ENCODE results near the gene GPC3.
"Not testable (repeated sequence)": the region's sequence is repeated elsewhere in the genome, so short reads cannot be mapped to it uniquely, and the experiment has no call there.

The GPC3 gene

DNA sequence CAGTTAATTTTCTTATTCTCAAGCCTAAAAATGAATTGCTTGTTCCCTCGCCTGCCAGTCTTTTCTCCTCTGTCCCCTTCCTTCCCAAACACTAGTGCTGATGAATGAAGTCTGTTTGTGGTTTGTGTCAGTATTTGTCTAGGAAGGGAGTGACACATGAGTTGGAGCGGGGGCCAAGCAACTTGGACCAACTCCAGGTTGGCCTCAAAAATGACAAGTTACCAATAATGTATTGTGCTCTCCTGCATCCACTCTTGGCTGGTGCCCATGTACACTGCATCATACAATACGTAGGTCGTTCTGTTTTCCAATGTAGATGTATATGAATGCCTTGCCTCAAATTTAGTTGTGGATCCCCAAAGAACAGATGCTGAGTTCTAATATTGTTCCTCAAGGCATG is 347.1 kb downstream of the GPC3 start:
- DNase-seq = no peak

DNA sequence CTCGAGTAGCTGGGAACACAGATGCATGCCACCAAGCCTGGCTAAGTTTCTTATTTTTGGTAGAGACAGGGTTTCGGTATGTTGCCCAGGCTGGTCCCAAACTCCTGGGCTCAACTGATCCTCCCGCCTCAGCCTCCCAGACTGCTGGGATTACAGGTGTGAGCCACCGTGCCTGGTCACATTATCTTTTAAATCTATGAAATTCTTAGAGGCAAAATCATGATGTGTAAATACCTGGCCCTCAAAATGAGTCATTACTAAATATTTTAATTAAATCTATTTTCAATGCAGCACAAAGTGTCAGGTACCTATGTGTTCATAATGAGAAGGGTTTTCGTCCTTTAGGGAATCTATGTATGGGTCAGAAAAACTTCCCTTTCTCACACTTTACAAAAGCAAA is 347.6 kb downstream of the GPC3 start:
- DNase-seq = no peak

DNA sequence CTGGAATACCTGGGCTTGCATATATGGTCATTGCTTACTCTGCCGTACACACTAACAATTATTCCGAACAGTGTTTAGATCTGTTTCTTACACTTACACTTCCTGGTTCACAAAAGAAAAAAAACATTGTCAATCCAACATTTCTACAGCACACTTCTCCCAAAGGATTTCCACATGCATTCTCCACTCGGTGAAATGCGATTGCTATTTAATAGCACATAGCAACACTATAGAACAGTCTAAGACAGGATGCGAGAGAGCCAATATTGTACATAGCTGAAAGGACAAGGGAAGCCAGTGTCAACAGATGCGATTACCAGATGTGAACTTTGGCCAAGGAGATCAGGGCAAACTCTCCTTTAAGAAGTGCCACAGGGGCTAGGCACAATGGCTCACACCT is 349.4 kb downstream of the GPC3 start:
- DNase-seq = no peak

DNA sequence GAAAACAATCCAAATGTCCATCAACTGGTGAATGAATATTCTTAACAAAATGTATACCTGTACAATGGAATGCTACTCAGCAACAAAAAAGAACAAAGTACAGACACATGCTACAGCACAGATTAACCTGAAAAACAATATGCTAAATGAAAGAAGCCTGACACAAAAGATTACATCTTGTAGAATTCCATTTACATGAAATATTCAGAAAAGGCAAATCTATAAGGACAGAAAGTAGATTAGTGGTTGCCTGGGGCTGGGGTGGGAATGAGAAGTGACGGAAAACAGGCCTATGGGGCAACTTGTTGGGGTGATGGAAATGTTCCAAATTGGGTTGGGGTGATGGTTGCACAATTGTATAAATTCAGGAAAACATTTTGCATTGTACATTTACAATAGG is 351.0 kb downstream of the GPC3 start:
- DNase-seq = no peak

DNA sequence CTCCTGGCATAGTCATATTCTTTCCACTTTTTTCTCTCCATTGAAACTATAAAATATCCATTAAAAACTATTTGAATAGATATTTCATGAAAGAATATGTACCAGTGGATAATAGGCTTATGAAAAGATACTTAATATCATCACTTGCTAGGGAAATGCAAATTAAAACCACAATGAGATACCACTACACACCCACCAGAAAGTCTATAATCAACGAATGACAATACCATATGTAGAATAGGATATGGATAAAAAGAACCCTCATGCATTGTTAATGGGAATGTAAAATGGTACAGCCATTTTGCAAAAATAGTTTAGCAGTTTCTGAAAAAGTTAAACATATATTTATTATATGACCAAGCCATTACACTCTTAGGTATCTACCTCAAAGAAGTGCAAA is 351.4 kb downstream of the GPC3 start:
- no peak for DNase-seq

DNA sequence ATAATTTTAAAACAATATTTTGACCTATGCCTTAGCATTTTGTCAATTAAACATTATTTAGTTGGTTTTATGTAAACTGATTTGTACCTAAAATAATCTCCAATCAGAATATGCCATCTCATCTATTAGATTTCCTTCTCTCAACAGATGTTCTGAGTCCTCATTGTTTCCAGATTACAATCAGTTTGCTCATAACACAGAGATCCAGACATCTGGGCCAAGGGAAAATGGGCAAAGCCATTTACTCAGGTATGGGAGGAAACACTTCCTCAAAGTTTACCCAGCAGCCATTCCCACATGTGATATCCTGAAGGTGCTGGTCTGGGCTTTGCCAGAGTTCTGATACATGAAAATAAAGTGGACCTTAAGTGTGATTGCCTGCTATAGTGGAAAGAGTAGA is 352.2 kb downstream of the GPC3 start:
- DNase-seq = no peak

DNA sequence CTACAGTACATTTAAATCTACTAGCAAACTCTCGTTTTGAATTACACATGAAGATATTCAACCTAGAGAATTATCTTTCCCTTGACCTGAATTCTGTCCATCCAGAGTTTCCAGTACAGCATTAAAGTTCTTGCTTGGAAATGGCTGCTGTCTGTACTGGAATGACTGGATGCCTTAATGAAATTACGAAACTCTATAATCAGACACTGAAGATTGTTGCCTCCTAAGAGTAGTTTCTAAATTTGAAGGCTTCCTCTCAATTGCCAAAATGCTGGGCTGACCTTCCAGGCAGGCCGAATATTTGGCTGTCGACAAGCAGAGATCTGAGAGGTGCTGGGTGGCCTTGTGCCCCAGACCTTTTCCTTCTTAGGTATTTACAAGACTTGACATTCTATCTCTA is 355.0 kb downstream of the GPC3 start:
- no peak for DNase-seq

DNA sequence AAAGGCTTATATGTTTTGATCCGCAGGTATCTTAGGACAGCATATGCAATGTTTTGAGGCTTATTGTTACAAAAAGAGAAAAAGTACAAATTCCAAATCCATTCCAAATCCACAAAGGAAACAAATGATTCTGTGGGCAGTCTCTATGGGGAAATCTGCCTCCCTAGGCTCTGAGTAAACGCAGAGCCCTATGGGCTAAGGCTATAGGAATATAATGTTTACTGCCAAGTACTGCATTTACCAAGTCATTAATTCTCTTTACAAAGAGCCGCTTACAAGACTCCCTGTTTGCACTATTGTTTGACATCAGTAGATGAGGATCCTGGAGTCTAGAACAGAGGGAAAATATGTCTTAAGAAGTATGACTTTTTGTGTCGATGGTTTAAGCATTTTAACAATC is 357.7 kb downstream of the GPC3 start:
- no peak for DNase-seq

DNA sequence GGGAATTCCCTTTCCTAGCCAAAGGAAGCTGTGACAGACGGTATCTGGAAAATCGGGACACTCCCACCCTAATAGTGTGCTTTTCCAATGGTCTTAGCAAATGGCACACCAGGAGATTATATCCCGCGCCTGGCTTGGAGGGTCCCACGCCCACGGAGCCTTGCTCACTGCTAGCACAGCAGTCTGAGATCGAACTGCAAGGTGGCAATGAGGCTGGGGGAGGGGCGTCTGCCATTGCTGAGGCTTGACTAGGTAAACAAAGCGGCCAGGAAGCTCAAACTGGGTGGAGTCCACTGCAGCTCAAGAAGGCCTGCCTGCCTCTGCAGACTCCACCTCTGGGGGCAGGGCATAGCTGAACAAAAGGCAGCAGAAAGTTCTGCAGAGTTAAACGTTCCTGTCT is 364.0 kb downstream of the GPC3 start:
- not testable (repeated sequence) for DNase-seq

DNA sequence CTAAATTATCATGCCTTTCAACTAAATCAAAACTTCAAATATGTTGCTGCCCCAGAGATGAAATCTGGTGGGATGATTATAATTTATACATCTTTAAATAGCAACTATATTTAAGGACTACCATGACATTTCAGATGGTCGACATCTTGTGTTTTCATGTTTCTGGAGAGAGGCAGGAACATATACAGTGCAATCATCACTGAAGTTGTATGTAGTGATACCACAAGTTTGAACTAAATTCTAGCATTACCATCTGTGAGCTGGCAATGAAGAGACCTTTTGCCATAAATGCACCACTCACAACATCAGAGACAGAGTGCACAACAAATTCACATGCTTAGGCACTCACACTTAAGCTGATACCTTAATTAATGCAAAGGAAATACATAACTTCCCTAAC is 373.7 kb downstream of the GPC3 start:
- DNase-seq = no peak

DNA sequence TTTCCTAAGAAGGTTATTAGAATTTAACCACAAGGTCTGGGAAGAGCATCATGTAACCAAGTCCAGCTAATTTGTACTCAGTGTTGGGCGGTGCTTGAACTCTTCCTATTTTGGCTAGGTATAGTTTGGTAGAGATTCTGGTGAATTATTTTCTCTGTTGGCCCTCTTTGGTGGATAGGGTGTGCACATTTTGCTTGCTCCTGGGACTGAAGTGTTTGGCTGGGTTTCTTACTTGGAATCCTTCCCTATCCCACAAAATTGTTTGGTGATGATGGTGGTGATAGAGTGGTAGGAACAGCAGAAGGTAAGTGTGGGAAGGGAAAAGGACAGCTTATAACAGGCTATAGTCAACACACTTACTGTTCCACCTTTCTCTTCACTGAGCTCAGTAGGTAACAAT is 375.3 kb downstream of the GPC3 start:
- DNase-seq = no peak

DNA sequence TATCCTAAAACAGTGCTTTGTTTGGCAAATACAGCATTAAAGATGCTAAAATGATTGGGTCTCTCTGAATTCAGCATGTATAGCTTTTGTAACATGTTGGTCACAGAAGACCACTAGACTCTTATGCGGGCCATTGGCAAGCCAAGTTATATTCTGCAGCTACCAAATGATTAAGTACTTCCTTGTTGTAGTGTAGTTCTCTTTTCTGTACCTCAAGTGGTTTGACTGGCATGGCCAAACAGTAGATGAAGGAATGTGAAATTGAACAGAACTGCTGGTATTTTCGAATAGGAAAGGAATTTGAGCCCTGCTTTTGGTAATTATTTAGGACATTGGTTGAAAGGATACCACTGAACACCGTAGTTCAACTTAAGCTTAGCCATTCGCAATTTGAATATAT is 376.2 kb downstream of the GPC3 start:
- DNase-seq = no peak

DNA sequence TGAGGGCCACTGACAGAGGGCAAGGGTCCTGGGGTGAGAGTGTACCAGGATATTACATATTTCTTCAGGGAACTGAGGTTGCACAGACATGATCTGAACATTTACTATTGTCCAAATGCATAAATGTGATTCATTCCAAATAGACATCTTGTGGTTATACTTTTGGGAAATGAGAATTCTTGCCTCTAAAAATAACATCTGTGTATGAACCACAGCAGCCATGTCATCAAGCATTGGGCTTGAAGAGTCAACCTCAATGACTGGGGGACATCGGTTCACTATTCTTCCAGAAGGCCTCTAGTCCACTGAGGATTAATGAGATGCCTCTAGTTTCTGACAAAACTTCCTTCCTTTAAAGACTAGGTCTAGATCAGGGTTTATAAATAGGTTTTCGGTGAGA is 377.0 kb downstream of the GPC3 start:
- no peak for DNase-seq

DNA sequence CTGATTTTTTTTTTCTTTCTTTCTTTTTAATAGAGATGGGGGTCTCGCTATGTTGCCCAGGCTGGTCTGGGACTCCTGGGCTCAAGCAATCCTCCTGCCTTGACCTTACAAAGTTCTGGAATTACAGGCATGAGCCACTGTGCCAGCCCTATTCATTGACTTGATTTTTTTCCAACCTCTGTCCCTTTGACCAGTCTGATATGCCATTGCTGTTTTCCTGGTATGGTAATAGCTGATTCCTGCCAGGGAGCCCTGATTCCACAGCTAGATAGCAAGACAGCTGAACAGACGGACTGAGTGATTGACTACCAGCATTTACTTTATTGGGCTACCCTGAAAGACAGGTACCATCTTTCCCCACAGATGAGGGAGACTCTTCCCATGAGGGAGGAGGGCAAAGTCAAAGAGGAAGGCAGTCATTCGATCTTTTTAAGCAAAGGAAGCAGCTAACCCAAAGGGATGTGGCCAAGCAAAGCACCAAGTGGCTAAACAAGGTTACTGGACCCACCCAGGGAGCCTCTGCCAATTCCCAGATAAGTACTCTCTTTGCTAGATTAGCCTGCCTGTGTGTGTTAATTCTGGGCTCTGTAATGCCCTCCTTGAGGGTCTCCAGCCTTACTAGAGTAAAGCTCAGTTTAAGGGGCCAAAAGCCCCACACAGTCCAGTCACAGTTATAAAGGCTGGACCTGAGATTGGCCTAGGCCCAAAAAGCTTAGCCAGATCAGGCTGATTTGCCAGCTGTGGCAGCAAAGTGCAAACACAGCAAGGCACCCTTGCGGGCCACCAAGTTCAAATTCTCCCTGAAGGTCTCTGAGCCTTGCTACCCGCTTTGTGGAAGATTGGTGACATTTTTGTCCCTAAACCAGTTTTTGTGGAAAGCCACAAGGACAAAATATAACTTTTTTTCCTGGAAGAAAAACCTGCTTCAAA is 377.7 kb downstream of the GPC3 start:
- no peak for DNase-seq

DNA sequence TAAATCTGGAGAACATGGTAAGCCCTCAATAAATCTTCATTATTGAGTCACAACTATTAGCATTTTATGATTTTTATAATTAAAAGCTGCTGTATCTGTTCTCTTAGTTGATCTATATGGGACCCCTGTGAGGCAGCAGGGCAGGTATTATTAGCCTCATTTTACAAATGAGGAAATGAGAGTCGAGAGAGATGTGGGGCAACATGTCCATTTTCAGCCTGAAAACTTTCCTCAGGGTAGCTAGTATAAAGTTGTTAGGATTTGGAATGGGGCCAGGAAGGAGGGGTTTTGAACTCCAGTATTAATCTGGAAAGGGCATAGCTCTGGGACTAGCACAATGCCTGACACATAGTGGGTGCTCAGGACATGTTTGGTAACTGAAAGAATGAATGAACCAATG is 378.4 kb downstream of the GPC3 start:
- DNase-seq = no peak

DNA sequence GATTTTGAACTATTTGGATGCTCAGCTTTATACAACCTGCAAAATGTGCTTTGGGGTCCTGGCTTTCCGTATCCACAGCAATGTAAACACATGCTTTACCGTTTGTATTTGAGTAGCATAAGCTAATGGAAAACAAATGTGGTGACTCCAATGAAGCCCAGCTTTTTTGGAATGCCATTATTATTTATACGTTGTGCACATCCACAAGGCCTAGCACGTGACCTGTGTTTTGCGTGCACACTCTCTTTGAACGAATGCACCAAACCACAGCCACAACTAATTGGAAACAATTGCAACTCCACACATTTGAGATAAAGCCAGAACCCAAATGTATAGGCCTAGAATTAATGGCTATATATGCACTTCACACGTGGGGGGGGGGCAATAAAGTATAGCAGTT is 380.6 kb downstream of the GPC3 start:
- no peak for DNase-seq

DNA sequence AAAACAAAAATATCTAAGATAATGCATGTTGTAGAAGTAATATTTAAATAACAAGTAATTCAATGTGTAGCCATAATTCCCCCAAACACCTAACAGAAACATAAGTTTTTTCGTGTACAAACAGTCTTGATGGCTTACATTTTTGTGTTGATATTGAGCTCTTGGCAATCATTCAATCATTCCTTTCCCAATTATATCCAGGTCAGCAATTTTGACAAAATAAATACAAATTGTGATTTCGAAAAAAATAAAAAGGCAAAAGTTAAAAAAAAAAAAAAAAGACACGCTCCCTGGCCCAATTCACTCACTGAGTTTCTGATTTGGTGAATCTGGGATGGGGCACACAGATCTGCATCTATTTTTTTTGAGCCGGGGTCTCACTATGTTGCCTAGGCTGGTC is 382.5 kb downstream of the GPC3 start:
- DNase-seq = no peak

DNA sequence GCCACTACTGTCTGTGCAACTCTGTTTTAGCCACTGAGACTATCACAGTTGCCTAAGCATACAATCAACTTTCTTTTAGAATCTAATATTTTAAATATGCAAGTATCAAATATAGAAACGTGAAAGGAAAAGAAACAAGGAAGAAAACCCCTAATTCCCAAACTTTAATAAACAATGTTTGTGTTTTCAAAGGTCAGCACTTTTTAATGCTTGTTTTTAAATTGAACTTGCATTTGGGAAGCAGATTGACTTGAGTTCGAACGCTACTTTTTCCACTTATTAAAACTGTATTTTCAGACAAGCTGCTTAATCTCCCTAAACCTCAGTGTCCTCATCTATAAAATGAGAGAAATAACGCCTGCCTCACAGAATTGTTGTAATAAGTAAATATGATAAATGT is 384.3 kb downstream of the GPC3 start:
- DNase-seq = no peak

DNA sequence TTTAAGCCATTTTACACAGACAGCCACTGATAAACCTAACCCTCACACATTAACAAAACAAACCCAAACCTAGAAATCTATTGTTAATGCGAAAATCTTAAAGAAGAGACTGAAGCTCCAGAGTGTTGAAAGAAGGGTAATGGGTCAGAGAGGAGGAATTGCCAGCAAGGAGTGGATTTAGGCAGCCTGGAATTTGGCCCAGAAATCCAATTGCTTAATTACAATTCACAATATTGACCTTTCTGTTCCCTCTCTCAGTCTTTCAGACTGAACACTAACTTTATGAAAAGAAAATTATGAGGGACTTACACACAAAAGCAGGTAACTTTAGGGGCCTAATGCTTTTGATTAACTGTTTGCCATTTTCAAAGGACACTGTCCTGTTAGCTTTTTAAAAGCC is 384.9 kb downstream of the GPC3 start:
- DNase-seq = no peak

DNA sequence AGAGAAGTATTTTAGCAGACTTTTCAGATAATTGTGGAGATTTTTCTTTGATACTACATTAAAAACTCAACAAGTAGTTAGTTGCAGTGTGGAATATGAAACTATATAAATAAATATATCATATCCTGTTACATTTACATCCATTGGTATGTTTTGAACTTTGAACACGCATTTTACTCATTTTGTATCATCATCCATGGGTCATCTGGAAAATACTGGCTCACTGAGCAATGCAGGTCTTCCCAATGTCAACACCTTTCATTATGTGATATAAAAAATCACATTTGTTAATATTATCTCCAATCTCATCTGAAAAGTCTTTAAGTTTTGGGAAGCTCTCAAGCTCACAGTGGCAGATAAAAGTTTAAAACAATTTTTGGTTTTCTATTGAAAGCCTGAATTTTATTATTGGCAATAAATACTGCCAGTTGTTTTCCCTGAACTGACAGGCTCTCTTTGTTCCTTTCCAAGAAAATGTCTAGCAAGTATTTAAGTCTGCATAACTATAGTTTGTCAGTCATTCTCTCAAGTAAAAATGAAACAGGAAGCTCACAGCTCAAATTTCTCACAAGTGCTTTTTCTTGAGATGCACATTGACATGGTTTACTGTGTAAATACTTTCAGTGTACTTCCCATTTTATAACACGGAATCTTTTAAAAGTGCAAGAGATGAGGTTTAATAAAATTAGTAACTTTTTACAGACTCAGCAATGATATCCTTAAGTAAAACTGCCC is 386.6 kb downstream of the GPC3 start:
- no peak for DNase-seq

DNA sequence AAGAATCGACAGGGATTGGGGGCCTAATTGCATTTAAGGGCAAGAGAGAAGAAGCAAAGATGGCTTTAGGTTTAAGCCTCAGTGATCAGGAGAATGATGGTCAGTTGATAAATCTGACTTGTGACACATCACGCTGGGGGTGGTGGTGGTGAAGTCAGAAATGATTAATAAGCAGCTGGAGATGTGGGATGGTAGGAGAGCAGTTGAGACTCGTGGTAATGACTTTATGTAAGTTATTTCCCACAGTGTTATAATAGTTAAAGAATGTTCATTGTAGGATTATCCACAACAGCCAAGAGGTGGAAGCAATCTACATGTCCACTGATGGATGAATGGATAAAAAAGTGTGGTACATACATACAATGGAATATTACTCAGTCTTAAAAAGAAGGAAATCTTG is 391.2 kb downstream of the GPC3 start:
- no peak for DNase-seq

DNA sequence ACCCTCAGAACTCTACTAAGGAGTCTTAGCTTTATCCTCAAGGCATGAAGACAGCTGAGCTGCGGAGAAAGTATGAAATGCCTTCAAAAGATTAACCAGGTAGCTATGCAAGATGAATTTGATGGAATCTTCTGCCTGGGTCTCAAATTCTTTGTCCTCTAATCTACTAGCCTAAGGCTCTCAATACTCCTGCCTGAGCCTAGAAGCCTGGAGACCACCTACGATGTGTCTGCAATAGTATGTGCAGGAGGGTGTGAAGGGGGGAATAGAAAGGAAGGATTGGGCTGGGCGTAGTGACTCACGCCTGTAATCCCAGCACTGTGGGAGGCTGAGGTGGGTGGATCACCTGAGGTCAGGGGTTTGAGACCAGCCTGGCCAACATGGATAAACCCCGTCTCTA is 391.9 kb downstream of the GPC3 start:
- DNase-seq = no peak

DNA sequence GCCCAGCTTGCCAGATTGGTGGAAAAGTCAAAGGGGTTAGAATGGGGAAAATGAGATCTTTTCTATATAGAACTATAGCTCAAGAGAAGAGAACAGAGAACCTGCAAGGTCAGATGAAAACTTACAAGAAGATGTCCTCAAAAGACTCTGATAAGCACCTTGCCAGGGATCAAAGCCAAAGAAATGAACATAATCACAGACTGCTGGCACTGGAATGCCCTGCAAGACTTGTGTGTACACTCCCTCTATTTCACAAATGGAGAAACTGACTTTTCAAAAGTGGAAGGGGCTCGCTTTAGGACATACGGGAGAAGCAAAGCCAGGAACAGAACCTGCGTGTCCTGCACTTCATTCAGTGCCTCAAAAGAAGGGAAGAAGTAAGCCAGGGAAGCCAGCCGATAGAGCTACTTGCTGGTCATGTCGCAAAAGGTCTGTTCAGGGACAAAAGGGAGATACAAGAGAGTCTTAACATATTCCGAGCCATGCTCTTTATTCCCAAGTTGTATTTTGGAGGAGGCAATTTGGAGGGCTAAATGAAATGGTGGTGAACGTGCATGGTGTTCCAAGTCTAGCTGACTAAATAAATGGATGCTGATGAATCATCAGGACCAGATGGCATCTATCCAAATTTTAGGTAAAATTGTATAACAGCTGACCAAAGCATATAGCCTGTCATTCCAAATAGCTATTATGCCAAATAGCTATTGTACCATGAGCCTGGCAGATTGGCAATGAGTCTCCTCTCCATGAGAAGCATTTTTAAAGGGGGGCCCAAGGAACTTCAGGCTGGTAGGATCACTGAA is 394.5 kb downstream of the GPC3 start:
- DNase-seq = no peak

DNA sequence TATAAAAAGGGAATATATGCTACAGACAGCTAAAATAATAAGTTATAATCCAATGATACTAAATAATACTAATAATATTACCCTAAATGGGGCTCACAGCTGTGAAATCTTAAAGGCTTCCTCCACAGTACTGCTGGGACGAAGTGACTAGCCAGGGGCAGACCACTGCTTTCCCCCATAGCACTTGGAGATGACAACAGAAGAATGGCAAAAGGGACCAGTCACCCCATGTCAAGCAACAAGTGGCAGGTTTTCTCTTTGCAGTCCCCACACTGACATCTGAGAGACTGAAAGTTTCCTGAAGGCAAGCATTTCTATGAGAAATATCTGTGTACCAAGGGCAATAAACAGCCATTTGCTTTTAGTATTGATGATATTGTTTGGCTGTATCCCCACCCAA is 396.6 kb downstream of the GPC3 start:
- DNase-seq = no peak

Data from effector CD8-positive, alpha-beta T cell (primary cell).